ENCODE results near the gene DERL3.

DNA sequence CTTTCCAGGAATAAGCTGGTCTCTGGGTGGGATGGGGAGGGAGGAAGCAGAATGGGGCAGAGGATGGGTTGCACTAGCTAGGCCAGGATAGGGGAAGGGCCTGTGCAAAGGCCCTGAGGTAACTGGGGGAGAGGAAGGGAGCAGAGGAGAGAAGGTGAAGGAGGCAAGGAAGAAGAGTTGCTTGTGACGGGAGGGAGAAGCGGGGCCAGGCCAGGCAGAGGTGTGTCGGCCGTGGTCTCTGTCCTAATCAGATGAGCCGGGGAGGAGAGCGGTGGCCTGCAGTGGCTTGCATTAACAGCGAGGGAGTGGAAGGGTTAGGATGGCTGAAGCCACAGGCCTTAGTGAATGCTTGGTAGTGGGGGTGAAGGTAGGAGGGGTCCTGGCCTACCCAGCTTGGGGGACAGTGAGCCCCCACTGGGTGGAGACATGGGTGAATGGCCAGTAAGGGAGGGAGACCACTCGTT is 6.0 kb upstream of the DERL3 start:
- TF ChIP-seq POLR2A (IDR thresholded peaks at IDR 0.05) = no peak
- no peak for TF ChIP-seq CTCF (IDR thresholded peaks at IDR 0.05)

Measured in transverse colon (tissue), 3 donors.